Smooth muscle cell (in vitro differentiated cells): ENCODE measurements around the gene KRI1. TPM values are rescaled to one million over a fixed set of nuclear protein-coding genes. Genes with fewer than 3 reads are reported as not detected.

ENCODE experiments used
- DNase-seq: peaks from one replicate; lab custom pipeline; 2025; ENCODE audit not compliant: unreplicated experiment; lab: John Stamatoyannopoulos, UW
- H2AFZ ChIP-seq: fragments of 200-600 bp; sonication (generic); 2 replicates; pipeline ENCODE4 v1.6.0; 2016; ENCODE audit warnings: antibody characterized with exemption, low read depth, mild to moderate bottlenecking
- H3F3A ChIP-seq: fragments of 200-600 bp; sonication (generic); 2 replicates; pipeline ENCODE4 v1.6.0; 2017; ENCODE audit warnings: antibody characterized with exemption, low read depth
- H3K27ac ChIP-seq: fragments of 200-600 bp; sonication (generic); 2 replicates; pipeline ENCODE4 v1.5.1; 2016; ENCODE audit warnings: low read depth, mild to moderate bottlenecking
- H3K27me3 ChIP-seq: fragments of 200-600 bp; sonication (generic); 2 replicates; pipeline ENCODE4 v1.6.1; 2016; ENCODE audit warnings: low read depth, mild to moderate bottlenecking
- H3K36me3 ChIP-seq: fragments of 200-600 bp; sonication (generic); 2 replicates; pipeline ENCODE4 v1.5.1; 2016; ENCODE audit warnings: low read depth
- H3K4me1 ChIP-seq: fragments of 200-600 bp; sonication (generic); 2 replicates; pipeline ENCODE4 v1.5.1; 2016; ENCODE audit warnings: low read depth
- H3K4me2 ChIP-seq: fragments of 200-600 bp; sonication (generic); 2 replicates; pipeline ENCODE4 v1.6.0; 2016; ENCODE audit warnings: mild to moderate bottlenecking
- H3K4me3 ChIP-seq: fragments of 200-600 bp; sonication (generic); 2 replicates; pipeline ENCODE4 v1.5.1; 2016; ENCODE audit warnings: mild to moderate bottlenecking
- H3K79me2 ChIP-seq: fragments of 200-600 bp; sonication (generic); 2 replicates; pipeline ENCODE4 v1.6.0; 2016; ENCODE audit warnings: low read depth, mild to moderate bottlenecking
- H3K9ac ChIP-seq: fragments of 200-600 bp; sonication (generic); 2 replicates; pipeline ENCODE4 v1.6.0; 2016; ENCODE audit warnings: low read depth
- H3K9me3 ChIP-seq: fragments of 200-600 bp; sonication (generic); replicated peaks from 2 replicates; pipeline ENCODE4 v1.5.1; 2016; ENCODE audit warnings: low read depth
- H4K20me1 ChIP-seq: fragments of 200-600 bp; sonication (generic); 2 replicates; pipeline ENCODE4 v1.6.0; 2016; ENCODE audit warnings: low read depth
- WGBS: methylation state at CpG from one replicate; pipeline ENCODE4 v1.1.7; 2016; ENCODE audit warnings: low lambda C conversion rate; 5-methylcytosine and 5-hydroxymethylcytosine counted together
- polyA plus RNA-seq: library from polyadenylated mRNA; unstranded; fragments of >200 nt; fragmentation: Nextera tagmentation; extraction: Ambion mirVana; gene quantifications from 2 replicates; pipeline ENCODE4 v1.2.1, GENCODE V29; 2016
- total RNA-seq: library from RNA; depleted of rRNA; stranded (reverse); fragments of >200 nt; gene quantifications from 2 replicates; pipeline ENCODE4 v1.2.3, GENCODE V29; 2014
- TF ChIP-seq, protein P1 (sequence below): fragments of 200-600 bp; sonication (generic); IDR thresholded peaks from 2 replicates; pipeline ENCODE4 v1.5.1; 2017; ENCODE audit warnings: borderline replicate concordance, mild to moderate bottlenecking, antibody characterized with exemption; ENCODE audit not compliant: insufficient read depth, poor library complexity, severe bottlenecking

Gene KRI1
- total and polyA plus RNA-seq, 2 experiments from 2014 or later, result 7.1 to 10.1 TPM

DNA sequence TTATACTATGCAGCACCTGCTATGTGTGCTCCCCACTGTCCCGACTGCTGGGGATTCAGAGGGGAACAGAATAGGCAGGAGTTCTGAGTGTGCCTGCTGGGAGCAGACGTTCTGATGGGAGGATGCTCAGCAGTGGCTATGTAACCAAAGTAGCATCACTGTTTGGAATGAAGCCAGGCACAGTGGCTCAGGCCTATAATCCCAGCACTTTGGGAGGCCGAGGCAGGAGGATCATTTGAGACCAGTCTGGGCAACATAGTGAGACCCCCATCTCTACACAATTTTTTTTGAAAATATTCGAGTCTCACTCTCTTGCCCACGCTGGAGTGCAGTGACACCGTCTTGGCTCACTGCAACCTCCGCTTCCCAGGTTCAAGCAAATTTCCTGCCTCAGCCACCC, 16.1 kb downstream of the KRI1 start:
- Histone ChIP-seq H3K4me1 (peaks cover under 1% of the 10 kb centered on the region), H3K27ac (no peak overlapping the region), H2AFZ (no peak overlapping the region), H3K36me3 (no peaks in the 10 kb centered on the region), H4K20me1 (peaks cover 17% of the 10 kb centered on the region), H3F3A (peaks cover 11% of the 10 kb centered on the region), H3K9ac (no peak overlapping the region), H3K9me3 (no peaks in the 10 kb centered on the region), H3K27me3 (no peaks in the 10 kb centered on the region), H3K4me2 (no peak overlapping the region), H3K79me2 (peaks cover 23% of the 10 kb centered on the region), H3K4me3 (no peak overlapping the region)
- no peak for DNase-seq
- TF ChIP-seq, protein P1, sequence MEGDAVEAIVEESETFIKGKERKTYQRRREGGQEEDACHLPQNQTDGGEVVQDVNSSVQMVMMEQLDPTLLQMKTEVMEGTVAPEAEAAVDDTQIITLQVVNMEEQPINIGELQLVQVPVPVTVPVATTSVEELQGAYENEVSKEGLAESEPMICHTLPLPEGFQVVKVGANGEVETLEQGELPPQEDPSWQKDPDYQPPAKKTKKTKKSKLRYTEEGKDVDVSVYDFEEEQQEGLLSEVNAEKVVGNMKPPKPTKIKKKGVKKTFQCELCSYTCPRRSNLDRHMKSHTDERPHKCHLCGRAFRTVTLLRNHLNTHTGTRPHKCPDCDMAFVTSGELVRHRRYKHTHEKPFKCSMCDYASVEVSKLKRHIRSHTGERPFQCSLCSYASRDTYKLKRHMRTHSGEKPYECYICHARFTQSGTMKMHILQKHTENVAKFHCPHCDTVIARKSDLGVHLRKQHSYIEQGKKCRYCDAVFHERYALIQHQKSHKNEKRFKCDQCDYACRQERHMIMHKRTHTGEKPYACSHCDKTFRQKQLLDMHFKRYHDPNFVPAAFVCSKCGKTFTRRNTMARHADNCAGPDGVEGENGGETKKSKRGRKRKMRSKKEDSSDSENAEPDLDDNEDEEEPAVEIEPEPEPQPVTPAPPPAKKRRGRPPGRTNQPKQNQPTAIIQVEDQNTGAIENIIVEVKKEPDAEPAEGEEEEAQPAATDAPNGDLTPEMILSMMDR, result no peak
- 98% methylated on average over 7 of the region's 7 CpGs for WGBS

DNA sequence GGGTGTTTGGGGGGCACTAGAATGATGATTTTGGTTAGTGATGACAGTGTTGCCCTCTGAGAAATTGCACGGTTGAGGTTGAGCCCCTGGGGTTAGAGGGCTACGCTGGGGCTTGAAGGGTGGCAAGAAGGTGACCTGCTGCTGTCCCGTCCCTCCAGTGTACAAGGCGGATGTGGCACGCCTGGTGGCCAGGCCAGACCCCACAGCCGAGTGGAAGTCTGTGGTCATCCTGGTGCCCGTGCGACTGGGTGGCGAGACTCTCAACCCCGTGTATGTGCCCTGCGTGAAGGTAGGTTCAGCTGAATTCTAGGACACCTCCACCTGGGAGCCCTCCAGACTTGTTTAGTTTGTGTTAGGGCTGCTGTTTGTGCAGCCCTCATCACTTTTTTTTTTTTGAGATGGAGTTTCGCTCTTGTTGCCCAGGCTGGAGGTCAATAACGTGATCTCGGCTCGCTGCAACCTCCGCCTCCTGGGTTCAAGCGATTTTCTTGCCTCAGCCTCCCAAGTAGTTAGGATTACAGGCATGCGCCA, 17.0 kb downstream of the KRI1 start:
- no peak overlapping the region for H3K4me2 ChIP-seq
- H3K79me2 ChIP-seq, result peaks cover 32% of the 10 kb centered on the region
- no peak for DNase-seq
- H4K20me1 ChIP-seq, result peaks cover 17% of the 10 kb centered on the region
- H3K27me3 ChIP-seq, result no peaks in the 10 kb centered on the region
- H3K27ac ChIP-seq, result no peak overlapping the region
- H3K4me3 ChIP-seq, result no peak overlapping the region
- TF ChIP-seq, protein P1, result no peak
- H2AFZ ChIP-seq, result no peak overlapping the region
- peaks cover 2% of the 10 kb centered on the region for H3F3A ChIP-seq
- H3K4me1 ChIP-seq, result peaks cover 6% of the 10 kb centered on the region
- no peaks in the 10 kb centered on the region for H3K36me3 ChIP-seq
- WGBS, result 98% methylated on average over 18 of the region's 18 CpGs
- no peak overlapping the region for H3K9ac ChIP-seq
- no peaks in the 10 kb centered on the region for H3K9me3 ChIP-seq

DNA sequence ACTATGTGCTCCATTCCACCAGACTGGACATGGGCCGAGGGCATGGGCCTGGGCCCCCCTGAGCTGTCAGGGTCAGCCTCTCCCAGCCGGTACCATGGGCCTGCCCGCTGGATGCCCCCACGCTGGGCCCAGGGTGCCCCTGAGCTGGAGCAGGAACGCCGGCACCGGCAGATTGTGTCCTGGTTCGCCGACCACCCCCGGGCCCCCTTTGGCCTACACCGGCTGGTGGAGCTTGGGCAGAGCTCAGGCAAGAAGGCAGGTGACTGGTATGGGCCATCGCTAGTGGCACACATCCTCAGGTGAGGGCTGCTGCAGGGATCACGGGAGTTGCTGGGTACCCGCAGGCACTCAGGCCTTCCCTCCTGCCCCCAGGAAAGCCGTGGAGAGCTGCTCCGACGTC, 19.0 kb downstream of the KRI1 start:
- no peaks in the 10 kb centered on the region for H3K27me3 ChIP-seq
- peaks cover 6% of the 10 kb centered on the region for H3K4me1 ChIP-seq
- no peak overlapping the region for H3K4me3 ChIP-seq
- H3K9ac ChIP-seq, result no peak overlapping the region
- no peaks in the 10 kb centered on the region for H3F3A ChIP-seq
- no peaks in the 10 kb centered on the region for H3K36me3 ChIP-seq
- peaks cover 35% of the 10 kb centered on the region for H3K79me2 ChIP-seq
- WGBS, result 98% methylated on average over 17 of the region's 17 CpGs
- peaks cover 9% of the 10 kb centered on the region for H4K20me1 ChIP-seq
- H2AFZ ChIP-seq, result no peak overlapping the region
- no peaks in the 10 kb centered on the region for H3K9me3 ChIP-seq
- H3K4me2 ChIP-seq, result no peak overlapping the region
- no peak overlapping the region for H3K27ac ChIP-seq
- TF ChIP-seq, protein P1, result no peak
- DNase-seq, result no peak

DNA sequence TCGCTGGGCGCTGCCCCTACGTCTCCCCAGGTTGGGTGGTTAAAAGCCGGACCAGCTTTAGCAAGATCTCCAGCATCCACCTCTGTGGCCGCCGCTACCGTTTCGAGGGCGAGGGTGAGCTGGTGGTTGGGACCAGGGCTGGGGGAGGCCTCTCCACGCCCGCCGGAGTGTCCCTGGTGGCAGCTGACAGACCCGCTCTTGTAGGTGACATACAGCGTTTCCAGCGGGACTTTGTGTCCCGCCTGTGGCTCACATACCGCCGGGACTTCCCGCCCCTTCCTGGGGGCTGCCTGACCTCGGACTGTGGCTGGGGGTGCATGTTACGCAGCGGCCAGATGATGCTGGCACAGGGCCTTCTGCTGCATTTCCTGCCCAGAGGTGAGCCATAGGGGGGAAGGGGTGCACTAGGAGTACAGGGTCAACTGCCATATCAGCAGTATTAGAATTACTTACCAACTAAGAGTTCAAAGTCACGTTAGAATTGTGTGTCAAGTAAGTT, 21.0 kb downstream of the KRI1 start:
- H3K9ac ChIP-seq, result no peak overlapping the region

More for the DNA sequence above, 21.0 kb downstream of the KRI1 start:
- H3K27ac ChIP-seq, result no peak overlapping the region
- peaks cover 6% of the 10 kb centered on the region for H3K4me1 ChIP-seq
- DNase-seq, result no peak
- 88% methylated on average over 23 of the region's 23 CpGs for WGBS
- H3K4me3 ChIP-seq, result peak overlapping the region; percentile 96
- H3K4me2 ChIP-seq, result peak overlapping the region; percentile 83
- no peaks in the 10 kb centered on the region for H3K27me3 ChIP-seq
- TF ChIP-seq, protein P1, result no peak
- peaks cover 35% of the 10 kb centered on the region for H3K79me2 ChIP-seq
- H3K36me3 ChIP-seq, result no peaks in the 10 kb centered on the region
- H2AFZ ChIP-seq, result no peak overlapping the region
- H3K9me3 ChIP-seq, result no peaks in the 10 kb centered on the region
- H4K20me1 ChIP-seq, result peaks cover 9% of the 10 kb centered on the region
- H3F3A ChIP-seq, result no peaks in the 10 kb centered on the region
